Activated CD8-positive, alpha-beta memory T cell treated with anti-CD3 and anti-CD28 coated beads for 24 hours (primary cell): ENCODE results near the gene DPEP3.
"Not testable (repeated sequence)": the region's sequence is repeated elsewhere in the genome, so short reads cannot be mapped to it uniquely, and the experiment has no call there.

ENCODE experiments used
- DNase-seq: peaks from one replicate; pipeline ENCODE4 v3.0.0-alpha.2; 2020

DPEP3 gene

GRCh38 chr16:67943619-67944504, 36.4 kb downstream of the DPEP3 start, which contains the start of gene LCAT:
Gene LCAT, minus strand, starts transcription at chr16:67944120. Its CDS starts 19 bp downstream, at chr16:67944101.
- DNase-seq, result no peak

GRCh38 chr16:67943256-67943618, 37.1 kb downstream of the DPEP3 start:
- DNase-seq, result no peak

GRCh38 chr16:67942510-67943255, 37.6 kb downstream of the DPEP3 start:
- DNase-seq, result no peak

- no peak for DNase-seq
Observed at GRCh38 chr16:67942200-67942509, 38.1 kb downstream of the DPEP3 start.

GRCh38 chr16:67941469-67942199, 38.7 kb downstream of the DPEP3 start:
- DNase-seq, result peak; percentile 76

GRCh38 chr16:67940446-67941089, 39.7 kb downstream of the DPEP3 start:
- DNase-seq, result no peak

GRCh38 chr16:67939507-67940445, 40.5 kb downstream of the DPEP3 start:
- DNase-seq, result peak; percentile 76

- DNase-seq, result not testable (repeated sequence)
Observed at GRCh38 chr16:67937713-67938112, 42.6 kb downstream of the DPEP3 start.

GRCh38 chr16:67936880-67937605, 43.3 kb downstream of the DPEP3 start:
- DNase-seq, result no peak

- DNase-seq, result peak; percentile 89
Observed at GRCh38 chr16:67936124-67936879, 44.0 kb downstream of the DPEP3 start, which contains the start of gene PSMB10. Gene PSMB10, minus strand, starts transcription at chr16:67936850. Its CDS starts 101 bp downstream, at chr16:67936749.

- peak; percentile 95 for DNase-seq
Observed at GRCh38 chr16:67935402-67936123, 44.7 kb downstream of the DPEP3 start.

GRCh38 chr16:67935101-67935401, 45.2 kb downstream of the DPEP3 start:
- DNase-seq, result no peak

- DNase-seq, result no peak
Observed at GRCh38 chr16:67934306-67935100, 45.8 kb downstream of the DPEP3 start.

- no peak for DNase-seq
Observed at GRCh38 chr16:67933805-67934204, 46.5 kb downstream of the DPEP3 start.

- no peak for DNase-seq
Observed at GRCh38 chr16:67932462-67932840, 47.8 kb downstream of the DPEP3 start.

GRCh38 chr16:67931712-67932461, 48.4 kb downstream of the DPEP3 start, which contains the start of gene CTRL:
Gene CTRL, minus strand, starts transcription at chr16:67931862. Its CDS starts 10 bp downstream, at chr16:67931852.
- no peak for DNase-seq

GRCh38 chr16:67930678-67931211, 49.6 kb downstream of the DPEP3 start:
- DNase-seq, result no peak

- no peak for DNase-seq
Observed at GRCh38 chr16:67930191-67930590, 50.1 kb downstream of the DPEP3 start.
